ENCODE data around the gene C10orf71.

DNA sequence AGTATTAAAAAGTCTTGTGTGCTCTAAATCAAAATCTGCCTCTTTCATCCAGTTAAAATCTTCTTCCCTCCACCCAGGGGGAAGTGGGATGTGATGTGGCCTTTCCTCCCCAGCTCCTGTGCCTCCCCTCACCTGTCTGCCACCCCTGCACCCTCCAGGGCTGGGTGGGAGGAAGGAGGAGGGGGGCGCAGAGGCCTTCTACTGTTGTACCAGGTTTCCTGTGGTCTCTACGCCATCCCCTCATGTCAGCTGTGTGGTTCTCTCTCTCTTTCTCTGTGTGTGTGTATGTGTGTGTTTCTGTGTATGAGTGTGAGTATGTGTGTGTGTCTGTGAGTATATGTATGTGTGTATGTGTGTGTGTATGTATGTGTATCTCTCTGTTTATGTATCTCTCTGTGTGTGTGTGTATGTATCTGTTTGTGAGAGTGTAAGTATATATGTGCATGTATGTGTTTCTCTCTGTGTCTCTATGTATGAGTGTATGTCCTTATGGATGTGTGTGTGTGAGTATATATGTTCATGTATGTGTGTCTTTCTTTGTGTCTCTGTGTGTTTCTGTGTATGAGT is 45.5 kb upstream of the C10orf71 start:
- TF ChIP-seq, protein P1, sequence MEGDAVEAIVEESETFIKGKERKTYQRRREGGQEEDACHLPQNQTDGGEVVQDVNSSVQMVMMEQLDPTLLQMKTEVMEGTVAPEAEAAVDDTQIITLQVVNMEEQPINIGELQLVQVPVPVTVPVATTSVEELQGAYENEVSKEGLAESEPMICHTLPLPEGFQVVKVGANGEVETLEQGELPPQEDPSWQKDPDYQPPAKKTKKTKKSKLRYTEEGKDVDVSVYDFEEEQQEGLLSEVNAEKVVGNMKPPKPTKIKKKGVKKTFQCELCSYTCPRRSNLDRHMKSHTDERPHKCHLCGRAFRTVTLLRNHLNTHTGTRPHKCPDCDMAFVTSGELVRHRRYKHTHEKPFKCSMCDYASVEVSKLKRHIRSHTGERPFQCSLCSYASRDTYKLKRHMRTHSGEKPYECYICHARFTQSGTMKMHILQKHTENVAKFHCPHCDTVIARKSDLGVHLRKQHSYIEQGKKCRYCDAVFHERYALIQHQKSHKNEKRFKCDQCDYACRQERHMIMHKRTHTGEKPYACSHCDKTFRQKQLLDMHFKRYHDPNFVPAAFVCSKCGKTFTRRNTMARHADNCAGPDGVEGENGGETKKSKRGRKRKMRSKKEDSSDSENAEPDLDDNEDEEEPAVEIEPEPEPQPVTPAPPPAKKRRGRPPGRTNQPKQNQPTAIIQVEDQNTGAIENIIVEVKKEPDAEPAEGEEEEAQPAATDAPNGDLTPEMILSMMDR (IDR thresholded peaks at IDR 0.05), result no peak
- no peak for TF ChIP-seq POLR2A (IDR thresholded peaks at IDR 0.05)

Measured in heart left ventricle (tissue), 13 donors.